Activated CD4-positive, CD25-positive, alpha-beta regulatory T cell treated with anti-CD3 and anti-CD28 coated beads, Interleukin-2, amount 50 U/mL, for 72 hours (primary cell): ENCODE measurements around the gene GUCY1A1.

ENCODE experiments used
- DNase-seq: peaks from one replicate; pipeline ENCODE4 v3.0.0; 2021

The GUCY1A1 gene

GRCh38 chr4:155694100-155694785 lies 27.6 kb downstream of the GUCY1A1 start:
- DNase-seq: no peak

DNA sequence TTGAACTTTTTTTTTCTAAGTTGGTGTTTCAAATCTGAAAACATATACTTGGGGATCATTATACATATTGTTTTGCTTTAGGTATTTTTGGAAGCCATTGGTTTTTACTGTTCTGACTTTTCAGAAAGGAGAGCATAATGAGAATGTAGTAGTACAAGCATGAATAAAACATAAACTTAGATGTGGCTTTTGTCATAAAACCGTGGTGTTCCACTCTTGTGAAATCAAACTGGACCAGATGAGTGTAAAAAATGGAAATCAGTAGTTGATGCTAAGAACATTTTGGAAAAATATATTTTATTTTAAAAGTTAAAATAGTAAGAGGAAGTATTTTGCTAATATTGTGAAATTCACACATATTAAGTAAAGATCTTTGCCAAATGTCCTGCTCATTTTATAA lies 29.6 kb downstream of the GUCY1A1 start:
- DNase-seq: no peak

- no peak for DNase-seq
Measured at GRCh38 chr4:155696726-155697125, 30.1 kb downstream of the GUCY1A1 start.

GRCh38 chr4:155701827-155702226 lies 35.2 kb downstream of the GUCY1A1 start:
- DNase-seq: no peak

GRCh38 chr4:155703486-155704247 lies 37.0 kb downstream of the GUCY1A1 start:
- DNase-seq: no peak

DNA sequence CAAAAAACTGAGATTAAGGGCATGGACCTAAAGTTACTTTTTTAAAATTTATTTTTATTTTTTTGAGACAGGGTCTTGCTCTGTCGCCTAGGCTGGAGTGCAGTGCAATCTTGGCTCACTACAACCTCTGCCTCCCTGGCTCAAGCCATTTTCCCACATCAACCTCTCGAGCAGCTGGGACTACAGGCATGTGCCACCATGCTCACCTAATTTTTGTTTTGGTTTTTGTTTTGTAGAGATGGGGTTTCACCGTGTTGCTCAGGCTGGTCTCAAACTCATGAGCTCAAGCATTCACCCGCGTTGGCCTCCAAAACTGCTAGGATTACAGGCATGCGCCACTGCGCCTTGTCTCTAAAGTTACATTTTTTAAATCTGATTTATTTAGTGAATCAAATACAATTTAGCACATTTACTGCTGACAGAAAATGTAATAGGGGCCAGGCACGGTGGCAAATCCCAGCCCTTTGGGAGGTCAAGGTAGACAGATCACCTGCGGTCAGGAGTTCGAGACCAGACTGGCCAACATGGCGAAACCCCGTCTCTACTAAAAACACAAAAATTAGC lies 38.3 kb downstream of the GUCY1A1 start:
- DNase-seq: no peak

DNA sequence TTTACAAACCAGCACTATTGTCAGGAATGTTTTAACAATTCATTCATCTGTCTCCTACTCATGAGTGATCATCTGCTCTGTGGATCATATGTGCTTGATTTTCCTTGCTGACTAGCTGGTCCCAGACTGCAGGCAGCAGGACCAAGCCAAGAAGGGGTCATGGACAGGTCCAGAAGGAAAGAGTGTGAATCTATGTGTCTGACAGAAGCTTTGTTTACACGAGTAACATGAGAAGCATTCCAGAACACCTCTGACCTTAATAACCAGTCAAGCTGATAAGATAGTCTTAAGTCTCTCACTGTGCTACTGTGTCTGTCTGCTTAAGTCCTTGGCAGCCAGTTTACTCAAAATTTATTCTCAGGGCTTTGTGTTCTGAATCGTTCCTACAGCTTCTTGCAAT lies 39.0 kb downstream of the GUCY1A1 start:
- DNase-seq: no peak

- no peak for DNase-seq
Measured at GRCh38 chr4:155706147-155706546, 39.5 kb downstream of the GUCY1A1 start.

DNA sequence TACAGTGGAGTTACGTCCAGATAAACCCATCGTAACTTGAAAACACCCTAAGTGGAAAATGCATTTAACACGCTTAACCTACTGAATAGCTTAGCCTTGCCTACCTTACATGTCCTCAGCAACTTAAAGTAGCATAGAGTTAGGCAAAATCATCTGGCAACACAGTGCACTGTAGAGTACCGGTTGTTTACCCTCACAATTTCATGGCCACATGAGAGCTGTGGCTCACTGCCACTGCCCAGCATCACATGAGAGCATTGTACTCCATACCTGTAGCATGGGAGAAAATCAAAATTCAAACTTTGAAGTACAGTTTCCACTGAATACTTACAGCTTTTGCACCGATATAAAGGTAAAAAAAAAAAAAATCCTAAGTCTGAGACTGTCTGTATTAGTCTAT lies 40.6 kb downstream of the GUCY1A1 start:
- DNase-seq: no peak

DNA sequence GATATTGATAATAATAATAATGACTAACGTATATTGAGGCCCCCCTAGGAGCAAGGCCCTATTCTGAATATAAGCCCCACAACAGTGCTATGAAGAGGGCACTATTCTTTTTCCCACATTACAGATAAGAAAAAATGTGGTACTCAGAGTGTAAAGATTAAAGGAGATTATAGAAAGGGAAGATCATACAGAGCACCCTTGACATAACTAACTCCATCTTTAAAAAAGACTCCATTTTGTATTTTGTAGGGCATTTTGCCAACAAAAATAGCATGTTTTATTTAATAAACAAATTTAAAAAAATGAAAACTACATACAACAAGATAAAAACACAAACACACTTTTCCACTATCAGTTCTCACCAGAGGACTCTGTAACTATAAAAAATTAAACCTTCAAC lies 42.1 kb downstream of the GUCY1A1 start:
- no peak for DNase-seq

DNA sequence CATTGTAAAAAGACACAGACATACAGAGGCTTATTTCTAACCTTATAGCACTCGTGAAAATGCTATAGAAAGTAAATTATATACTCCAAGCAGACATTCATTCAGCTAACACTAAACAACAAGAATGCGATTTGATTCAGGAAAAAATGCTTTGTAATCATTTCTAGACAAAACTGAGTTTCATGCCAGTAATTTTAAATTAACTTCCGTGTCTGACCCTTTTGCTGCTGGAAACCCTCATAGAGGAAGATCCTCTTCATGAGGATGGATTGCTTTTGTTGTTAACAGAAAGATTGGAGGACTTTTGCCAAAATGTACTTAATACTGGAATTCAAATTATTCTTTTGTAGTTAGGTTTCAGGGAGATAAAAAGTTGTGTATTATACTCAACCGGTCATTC lies 43.3 kb downstream of the GUCY1A1 start:
- DNase-seq: no peak

- no peak for DNase-seq
Measured at GRCh38 chr4:155711556-155711955, 44.9 kb downstream of the GUCY1A1 start.

- DNase-seq: no peak
Measured at GRCh38 chr4:155712846-155713245, 46.2 kb downstream of the GUCY1A1 start.

DNA sequence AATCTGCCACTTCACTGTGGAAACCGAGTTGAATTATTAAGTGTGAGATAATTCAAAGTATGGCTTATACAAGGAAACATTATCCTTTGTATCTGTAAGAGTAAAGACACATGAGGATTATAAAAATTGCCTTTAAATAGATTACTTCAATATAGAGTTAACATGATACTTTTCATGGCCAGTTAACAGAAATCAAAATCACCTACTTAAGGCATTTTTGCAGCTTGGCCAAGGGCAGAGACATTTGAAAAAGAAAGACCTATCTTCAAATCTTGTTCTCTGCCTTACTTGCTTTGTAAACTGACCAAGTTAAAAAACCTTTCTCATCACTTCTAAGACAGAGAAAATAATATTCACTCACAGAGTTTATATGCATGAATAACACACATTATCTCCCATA lies 47.3 kb downstream of the GUCY1A1 start:
- no peak for DNase-seq

DNA sequence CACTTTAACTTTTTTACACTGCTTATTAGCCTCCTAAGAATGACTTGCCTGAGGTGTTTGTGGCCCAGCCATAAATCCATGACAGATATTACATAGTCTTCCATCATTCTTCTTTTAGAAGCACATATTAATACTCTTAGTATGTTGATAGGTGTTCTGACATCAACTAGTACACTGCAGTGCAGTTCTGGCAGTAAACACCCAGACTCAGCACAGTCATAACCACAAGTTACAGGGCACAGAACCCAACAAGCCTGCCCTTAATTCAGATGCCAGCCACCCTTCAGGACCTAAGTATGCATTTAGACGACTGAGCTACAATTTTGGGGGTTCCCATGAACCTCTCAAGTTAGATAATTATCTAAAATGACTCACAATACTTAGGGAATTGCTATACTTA lies 55.7 kb downstream of the GUCY1A1 start:
- DNase-seq: no peak

DNA sequence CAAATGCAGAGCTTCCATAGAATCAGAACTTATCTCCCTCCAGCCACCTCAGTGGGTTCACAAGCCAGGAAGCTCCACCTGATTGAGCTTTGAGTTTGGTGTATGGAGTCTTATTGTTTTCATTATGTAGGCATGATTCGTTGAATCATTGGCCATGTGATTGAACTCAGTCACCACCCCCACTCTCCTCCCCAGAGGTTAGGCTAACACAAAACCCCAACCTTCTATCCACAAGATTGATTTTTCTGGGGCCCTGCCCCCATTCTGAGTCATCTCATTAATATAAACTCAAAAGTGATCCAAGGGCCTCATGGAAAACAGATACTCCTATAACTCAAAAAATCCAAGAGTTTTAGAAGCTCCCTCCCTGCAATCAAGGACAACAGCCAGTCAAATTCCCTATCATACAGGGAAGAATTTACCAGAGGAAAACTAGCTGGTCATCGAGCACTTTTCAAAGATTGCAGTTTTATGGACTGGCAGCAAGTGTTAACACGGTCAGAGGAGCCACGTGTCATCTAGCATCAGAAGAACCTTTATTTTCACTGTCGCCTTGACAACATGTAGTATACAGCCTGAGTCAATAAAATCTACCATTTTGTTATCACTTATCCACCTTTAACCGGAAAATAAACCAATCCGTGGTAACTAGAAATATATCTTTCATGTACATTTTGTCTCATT lies 56.3 kb downstream of the GUCY1A1 start:
- no peak for DNase-seq

DNA sequence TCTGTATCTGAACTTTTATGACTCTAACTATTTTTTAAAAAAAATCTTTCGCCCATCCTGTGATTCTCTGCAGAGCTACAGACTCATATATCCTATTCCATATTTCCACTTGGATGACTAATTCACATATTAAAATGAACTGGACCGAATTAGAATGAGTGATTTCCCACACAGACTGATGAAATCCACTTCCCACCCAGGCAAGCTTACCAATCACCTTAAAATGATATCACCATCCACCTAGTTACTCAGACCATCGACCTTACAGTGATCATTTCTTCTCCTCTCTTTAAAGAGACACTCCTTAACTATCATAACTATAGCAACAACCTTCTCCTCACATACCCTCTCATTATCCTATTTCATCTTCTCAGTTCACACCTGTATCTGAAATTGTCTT lies 58.1 kb downstream of the GUCY1A1 start:
- no peak for DNase-seq

DNA sequence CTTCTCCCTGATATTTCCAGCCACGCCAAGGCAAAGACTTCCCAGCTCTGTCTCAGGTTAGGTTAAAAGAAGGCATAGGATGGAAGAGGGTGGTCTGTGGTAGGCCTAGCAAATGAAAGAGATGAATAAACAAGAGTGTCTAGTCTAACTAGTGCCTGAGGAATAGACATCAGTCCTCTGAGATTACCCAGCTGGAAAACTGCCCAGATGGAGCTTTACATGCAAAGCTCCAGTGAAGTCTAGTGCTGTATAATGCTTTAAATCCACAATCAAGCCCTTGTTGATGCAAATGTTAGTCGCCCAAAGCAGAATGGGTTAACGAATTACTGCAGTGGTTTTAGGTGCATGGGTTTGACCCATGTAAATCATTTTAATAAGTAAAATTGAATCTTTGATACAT lies 67.4 kb downstream of the GUCY1A1 start:
- no peak for DNase-seq

- no peak for DNase-seq
Measured at GRCh38 chr4:155734951-155735350, 68.3 kb downstream of the GUCY1A1 start.

GRCh38 chr4:155735496-155735895 lies 68.8 kb downstream of the GUCY1A1 start:
- no peak for DNase-seq

DNA sequence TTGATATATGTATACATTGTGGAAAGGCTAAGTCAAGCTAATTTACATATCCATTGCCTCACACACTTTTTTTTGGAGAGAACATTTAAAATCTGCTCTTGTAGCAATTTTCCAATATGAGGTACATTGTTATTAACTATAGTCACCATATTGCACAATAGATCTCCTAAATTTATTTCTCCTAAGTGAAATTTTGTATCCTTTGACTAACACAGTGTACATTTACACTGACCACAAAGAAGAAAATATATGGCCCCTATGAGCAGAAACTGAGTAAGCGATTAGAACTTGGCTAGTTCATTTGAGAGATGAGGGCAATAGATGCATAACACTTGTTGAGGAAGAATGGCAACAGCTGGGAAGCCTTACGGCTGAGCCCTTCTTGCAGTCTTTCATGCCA lies 71.9 kb downstream of the GUCY1A1 start:
- DNase-seq: no peak

GRCh38 chr4:155741546-155741945 lies 74.9 kb downstream of the GUCY1A1 start:
- DNase-seq: no peak

- no peak for DNase-seq
Measured at GRCh38 chr4:155742310-155743015, 75.8 kb downstream of the GUCY1A1 start.
